Smooth muscle cell (in vitro differentiated cells): Measurements from ENCODE around the gene SPTLC3. TPM values are rescaled to one million over a fixed set of nuclear protein-coding genes. Genes with fewer than 3 reads are reported as not detected.

Experiments
- DNase-seq: peaks from one replicate; lab custom pipeline; 2025; ENCODE audit not compliant: unreplicated experiment; lab: John Stamatoyannopoulos, UW
- H2AFZ ChIP-seq: fragments of 200-600 bp; sonication (generic); 2 replicates; pipeline ENCODE4 v1.6.0; 2016; ENCODE audit warnings: antibody characterized with exemption, low read depth, mild to moderate bottlenecking
- H3F3A ChIP-seq: fragments of 200-600 bp; sonication (generic); 2 replicates; pipeline ENCODE4 v1.6.0; 2017; ENCODE audit warnings: antibody characterized with exemption, low read depth
- H3K27ac ChIP-seq: fragments of 200-600 bp; sonication (generic); 2 replicates; pipeline ENCODE4 v1.5.1; 2016; ENCODE audit warnings: low read depth, mild to moderate bottlenecking
- H3K27me3 ChIP-seq: fragments of 200-600 bp; sonication (generic); 2 replicates; pipeline ENCODE4 v1.6.1; 2016; ENCODE audit warnings: low read depth, mild to moderate bottlenecking
- H3K36me3 ChIP-seq: fragments of 200-600 bp; sonication (generic); 2 replicates; pipeline ENCODE4 v1.5.1; 2016; ENCODE audit warnings: low read depth
- H3K4me1 ChIP-seq: fragments of 200-600 bp; sonication (generic); 2 replicates; pipeline ENCODE4 v1.5.1; 2016; ENCODE audit warnings: low read depth
- H3K4me2 ChIP-seq: fragments of 200-600 bp; sonication (generic); 2 replicates; pipeline ENCODE4 v1.6.0; 2016; ENCODE audit warnings: mild to moderate bottlenecking
- H3K4me3 ChIP-seq: fragments of 200-600 bp; sonication (generic); 2 replicates; pipeline ENCODE4 v1.5.1; 2016; ENCODE audit warnings: mild to moderate bottlenecking
- H3K79me2 ChIP-seq: fragments of 200-600 bp; sonication (generic); 2 replicates; pipeline ENCODE4 v1.6.0; 2016; ENCODE audit warnings: low read depth, mild to moderate bottlenecking
- H3K9ac ChIP-seq: fragments of 200-600 bp; sonication (generic); 2 replicates; pipeline ENCODE4 v1.6.0; 2016; ENCODE audit warnings: low read depth
- H3K9me3 ChIP-seq: fragments of 200-600 bp; sonication (generic); replicated peaks from 2 replicates; pipeline ENCODE4 v1.5.1; 2016; ENCODE audit warnings: low read depth
- H4K20me1 ChIP-seq: fragments of 200-600 bp; sonication (generic); 2 replicates; pipeline ENCODE4 v1.6.0; 2016; ENCODE audit warnings: low read depth
- WGBS: methylation state at CpG from one replicate; pipeline ENCODE4 v1.1.7; 2016; ENCODE audit warnings: low lambda C conversion rate; 5-methylcytosine and 5-hydroxymethylcytosine counted together
- polyA plus RNA-seq: library from polyadenylated mRNA; unstranded; fragments of >200 nt; fragmentation: Nextera tagmentation; extraction: Ambion mirVana; gene quantifications from 2 replicates; pipeline ENCODE4 v1.2.1, GENCODE V29; 2016
- total RNA-seq: library from RNA; depleted of rRNA; stranded (reverse); fragments of >200 nt; gene quantifications from 2 replicates; pipeline ENCODE4 v1.2.3, GENCODE V29; 2014
- TF ChIP-seq, protein P1 (sequence below): fragments of 200-600 bp; sonication (generic); IDR thresholded peaks from 2 replicates; pipeline ENCODE4 v1.5.1; 2017; ENCODE audit warnings: borderline replicate concordance, mild to moderate bottlenecking, antibody characterized with exemption; ENCODE audit not compliant: insufficient read depth, poor library complexity, severe bottlenecking

SPTLC3 gene
- total and polyA plus RNA-seq, 2 experiments from 2014 or later, result 2.5 to 34.9 TPM

DNA sequence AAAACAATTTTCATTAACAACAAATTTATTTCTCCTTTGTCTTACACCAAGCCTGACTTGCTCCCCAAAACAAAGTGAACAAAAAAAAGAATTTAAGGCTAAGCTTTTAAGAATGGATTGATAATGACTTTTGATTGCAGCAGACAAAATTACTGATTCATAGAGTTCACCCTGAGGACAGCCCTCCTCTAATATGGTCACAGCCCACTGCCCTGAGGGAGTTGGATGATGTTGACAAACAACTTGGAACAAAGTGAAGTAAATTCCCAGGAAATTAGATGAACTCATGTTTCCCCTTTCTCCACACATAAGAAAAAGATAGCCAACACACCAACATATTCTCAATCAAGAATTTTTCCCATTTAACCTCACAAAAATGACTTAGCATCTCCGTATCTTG is 204.6 kb downstream of the SPTLC3 start:
- 96% methylated on average over 1 of the region's 1 CpG for WGBS

DNA sequence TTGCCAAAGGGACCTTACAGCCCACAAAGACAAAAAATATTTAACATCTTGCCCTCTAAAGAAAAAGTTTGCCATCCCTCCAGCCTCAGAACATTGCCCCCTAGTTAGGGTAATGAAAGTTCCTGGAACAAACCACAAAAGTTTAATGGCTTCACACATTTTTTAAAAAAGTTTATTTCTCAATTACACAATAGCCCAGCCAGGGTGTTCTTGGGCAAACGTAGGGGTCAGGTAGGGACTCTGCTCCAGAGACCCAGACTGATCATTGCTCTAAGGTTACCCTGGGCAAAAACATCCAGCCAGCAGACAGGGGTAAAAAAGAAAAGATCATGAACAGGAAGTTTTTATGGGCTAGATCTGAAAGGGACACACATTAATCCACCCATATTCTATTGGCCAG is 207.8 kb downstream of the SPTLC3 start:
- no peak overlapping the region for H3K4me3 ChIP-seq
- H3K27ac ChIP-seq, result no peak overlapping the region
- no peaks in the 10 kb centered on the region for H3F3A ChIP-seq
- H2AFZ ChIP-seq, result no peak overlapping the region
- H3K36me3 ChIP-seq, result no peaks in the 10 kb centered on the region
- H3K27me3 ChIP-seq, result peaks cover 58% of the 10 kb centered on the region
- no peak overlapping the region for H3K9ac ChIP-seq
- H3K79me2 ChIP-seq, result no peaks in the 10 kb centered on the region
- H3K9me3 ChIP-seq, result no peaks in the 10 kb centered on the region
- TF ChIP-seq, protein P1, sequence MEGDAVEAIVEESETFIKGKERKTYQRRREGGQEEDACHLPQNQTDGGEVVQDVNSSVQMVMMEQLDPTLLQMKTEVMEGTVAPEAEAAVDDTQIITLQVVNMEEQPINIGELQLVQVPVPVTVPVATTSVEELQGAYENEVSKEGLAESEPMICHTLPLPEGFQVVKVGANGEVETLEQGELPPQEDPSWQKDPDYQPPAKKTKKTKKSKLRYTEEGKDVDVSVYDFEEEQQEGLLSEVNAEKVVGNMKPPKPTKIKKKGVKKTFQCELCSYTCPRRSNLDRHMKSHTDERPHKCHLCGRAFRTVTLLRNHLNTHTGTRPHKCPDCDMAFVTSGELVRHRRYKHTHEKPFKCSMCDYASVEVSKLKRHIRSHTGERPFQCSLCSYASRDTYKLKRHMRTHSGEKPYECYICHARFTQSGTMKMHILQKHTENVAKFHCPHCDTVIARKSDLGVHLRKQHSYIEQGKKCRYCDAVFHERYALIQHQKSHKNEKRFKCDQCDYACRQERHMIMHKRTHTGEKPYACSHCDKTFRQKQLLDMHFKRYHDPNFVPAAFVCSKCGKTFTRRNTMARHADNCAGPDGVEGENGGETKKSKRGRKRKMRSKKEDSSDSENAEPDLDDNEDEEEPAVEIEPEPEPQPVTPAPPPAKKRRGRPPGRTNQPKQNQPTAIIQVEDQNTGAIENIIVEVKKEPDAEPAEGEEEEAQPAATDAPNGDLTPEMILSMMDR, result no peak
- no peak for DNase-seq
- whole genome bisulfite sequencing, result 84% methylated on average over 1 of the region's 1 CpG
- no peaks in the 10 kb centered on the region for H4K20me1 ChIP-seq
- H3K4me1 ChIP-seq, result peaks cover 18% of the 10 kb centered on the region
- no peak overlapping the region for H3K4me2 ChIP-seq

More for the DNA sequence above, 204.6 kb downstream of the SPTLC3 start:
- Histone ChIP-seq H3K36me3 (no peaks in the 10 kb centered on the region), H3K27ac (no peak overlapping the region), H3F3A (no peaks in the 10 kb centered on the region), H3K79me2 (no peaks in the 10 kb centered on the region), H4K20me1 (no peaks in the 10 kb centered on the region), H3K27me3 (peaks cover 33% of the 10 kb centered on the region), H3K9me3 (no peaks in the 10 kb centered on the region), H3K4me2 (peak overlapping the region; percentile 16), H3K4me3 (no peak overlapping the region), H3K9ac (no peak overlapping the region), H3K4me1 (no peaks in the 10 kb centered on the region), H2AFZ (no peak overlapping the region)
- DNase-seq, result no peak
- TF ChIP-seq, protein P1, result no peak

Other genes with a start within 250 kb of the SPTLC3 start
- gene ISM1, start 212.3 kb downstream of the SPTLC3 start, total RNA-seq, result 3.3 and 3.5 TPM in 2 replicates
- gene ISM1, start 212.3 kb downstream of the SPTLC3 start, polyA plus RNA-seq, result 2.2 and 2.6 TPM in 2 replicates